Measurements from ENCODE around the gene SLC37A4.

GRCh38 chr11:119031912-119032280 is 1.2 kb upstream of the SLC37A4 start:
- no peak for TF ChIP-seq EZH2 (IDR thresholded peaks at IDR 0.05; ENCODE audit: borderline replicate concordance, low read depth, low read length, severe bottlenecking)
- no peak for TF ChIP-seq CTCF (IDR thresholded peaks at IDR 0.05; ENCODE audit: extremely low read depth in 1 of 2, insufficient read depth in 1 of 2, low read depth in 1 of 2, low read length in 2 of 2)
- TF ChIP-seq POLR2A (IDR thresholded peaks at IDR 0.05; ENCODE audit: low read depth, low read length), result no peak

Measured in endothelial cell of umbilical vein (primary cell).